GM13976 (cell line): ENCODE measurements around the gene LPP.

Source experiments
- DNase-seq: peaks from one replicate; pipeline ENCODE4 v3.0.0; 2012; ENCODE audit warnings: low spot score
- in situ Hi-C: fragments of 300-500 bp; cut with MboI; formaldehyde crosslinking; loops from one replicate; pipeline ENCODE4 v1.12.0; 2022; ENCODE audit warnings: low sequenced_read_pairs, mixed read lengths, inconsistent platforms; ENCODE audit not compliant: unreplicated experiment
- TF ChIP-seq, protein P1 (sequence below): IDR thresholded peaks from 2 replicates; pipeline ENCODE4 v1.5.1; 2012; ENCODE audit warnings: borderline replicate concordance, mild to moderate bottlenecking; ENCODE audit not compliant: insufficient read depth; ENCODE audit errors: extremely low read depth, missing control alignments, control extremely low read depth

The LPP gene

DNA sequence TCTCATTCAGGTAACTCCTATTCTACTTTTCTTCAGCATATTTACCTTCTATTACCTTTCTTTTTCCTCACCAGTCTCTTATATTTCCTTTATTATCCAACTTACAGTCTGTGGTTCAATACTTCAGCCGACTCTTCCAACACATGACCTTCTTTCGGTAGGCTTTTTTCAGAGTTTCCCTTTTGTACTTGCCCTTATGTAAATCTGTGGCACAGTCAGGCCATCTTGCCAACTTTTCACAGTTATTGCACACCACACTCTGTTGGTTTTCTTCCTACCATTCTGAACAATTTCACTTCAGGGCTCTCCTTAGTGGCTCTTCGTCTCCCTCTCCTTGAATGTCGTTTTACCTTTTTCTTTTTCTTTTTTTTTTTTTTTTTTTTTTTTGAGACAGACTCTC lies 427.8 kb downstream of the LPP start:
- in situ Hi-C loops: no loop called here
- no peak for DNase-seq
- TF ChIP-seq, protein P1, sequence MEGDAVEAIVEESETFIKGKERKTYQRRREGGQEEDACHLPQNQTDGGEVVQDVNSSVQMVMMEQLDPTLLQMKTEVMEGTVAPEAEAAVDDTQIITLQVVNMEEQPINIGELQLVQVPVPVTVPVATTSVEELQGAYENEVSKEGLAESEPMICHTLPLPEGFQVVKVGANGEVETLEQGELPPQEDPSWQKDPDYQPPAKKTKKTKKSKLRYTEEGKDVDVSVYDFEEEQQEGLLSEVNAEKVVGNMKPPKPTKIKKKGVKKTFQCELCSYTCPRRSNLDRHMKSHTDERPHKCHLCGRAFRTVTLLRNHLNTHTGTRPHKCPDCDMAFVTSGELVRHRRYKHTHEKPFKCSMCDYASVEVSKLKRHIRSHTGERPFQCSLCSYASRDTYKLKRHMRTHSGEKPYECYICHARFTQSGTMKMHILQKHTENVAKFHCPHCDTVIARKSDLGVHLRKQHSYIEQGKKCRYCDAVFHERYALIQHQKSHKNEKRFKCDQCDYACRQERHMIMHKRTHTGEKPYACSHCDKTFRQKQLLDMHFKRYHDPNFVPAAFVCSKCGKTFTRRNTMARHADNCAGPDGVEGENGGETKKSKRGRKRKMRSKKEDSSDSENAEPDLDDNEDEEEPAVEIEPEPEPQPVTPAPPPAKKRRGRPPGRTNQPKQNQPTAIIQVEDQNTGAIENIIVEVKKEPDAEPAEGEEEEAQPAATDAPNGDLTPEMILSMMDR: no peak

DNA sequence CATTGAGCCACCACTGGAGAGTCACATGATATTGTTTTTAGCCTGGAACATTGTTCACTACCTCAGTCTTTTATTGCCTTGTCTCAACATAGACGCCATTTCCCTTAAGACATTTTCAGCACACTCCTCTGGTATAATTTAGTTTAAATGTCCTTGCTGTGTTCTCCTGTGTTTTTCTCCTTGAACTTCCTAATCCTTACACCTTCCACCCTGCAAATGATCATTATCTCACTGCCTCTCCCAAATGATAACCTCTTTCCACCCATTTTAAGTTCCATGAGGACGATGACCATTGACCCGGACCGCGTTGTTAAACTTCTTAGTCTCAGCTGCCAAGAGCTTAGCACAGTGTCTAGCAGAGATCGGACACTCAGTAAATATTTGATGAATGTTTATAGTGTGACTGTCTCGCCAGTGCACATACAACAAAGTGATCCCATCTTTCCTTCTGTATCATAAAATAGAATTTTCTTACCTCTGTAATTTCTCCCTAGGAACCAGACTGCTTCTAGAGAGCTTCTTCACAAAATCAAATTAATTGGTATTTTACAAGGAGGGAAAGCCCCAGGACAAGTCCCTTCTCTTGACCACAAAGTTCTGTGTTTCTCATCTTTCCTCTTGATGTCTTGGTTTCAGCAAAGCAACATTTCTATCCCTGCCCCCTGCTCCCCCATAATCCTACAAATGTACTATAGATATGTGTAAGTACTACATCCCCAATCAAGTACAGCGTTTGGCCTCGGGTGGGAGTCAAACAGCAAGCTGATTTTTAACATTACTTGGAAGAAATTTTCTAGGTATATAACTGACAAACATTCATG lies 429.6 kb downstream of the LPP start:
- DNase-seq: no peak
- in situ Hi-C loops: no loop called here
- TF ChIP-seq, protein P1: no peak

DNA sequence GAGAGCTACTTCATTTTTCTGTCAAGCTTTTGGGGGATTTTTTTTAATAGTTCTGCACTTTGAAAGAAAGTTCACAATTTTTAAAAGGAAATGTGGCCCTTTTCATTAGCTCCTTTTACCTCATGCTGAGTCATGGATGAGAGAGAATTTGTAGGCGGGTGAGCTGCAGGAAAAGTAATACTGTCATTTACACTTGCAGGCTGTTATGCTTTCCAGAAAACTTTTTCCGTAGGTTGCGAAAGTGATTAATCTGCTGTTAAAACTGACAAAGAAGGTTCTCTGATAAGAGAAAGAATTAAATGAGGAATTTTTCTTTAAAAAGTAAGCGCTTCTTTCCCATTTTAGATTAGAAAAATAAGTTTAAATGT lies 430.2 kb downstream of the LPP start:
- TF ChIP-seq, protein P1: no peak
- no peak for DNase-seq
- in situ Hi-C loops: no loop called here

DNA sequence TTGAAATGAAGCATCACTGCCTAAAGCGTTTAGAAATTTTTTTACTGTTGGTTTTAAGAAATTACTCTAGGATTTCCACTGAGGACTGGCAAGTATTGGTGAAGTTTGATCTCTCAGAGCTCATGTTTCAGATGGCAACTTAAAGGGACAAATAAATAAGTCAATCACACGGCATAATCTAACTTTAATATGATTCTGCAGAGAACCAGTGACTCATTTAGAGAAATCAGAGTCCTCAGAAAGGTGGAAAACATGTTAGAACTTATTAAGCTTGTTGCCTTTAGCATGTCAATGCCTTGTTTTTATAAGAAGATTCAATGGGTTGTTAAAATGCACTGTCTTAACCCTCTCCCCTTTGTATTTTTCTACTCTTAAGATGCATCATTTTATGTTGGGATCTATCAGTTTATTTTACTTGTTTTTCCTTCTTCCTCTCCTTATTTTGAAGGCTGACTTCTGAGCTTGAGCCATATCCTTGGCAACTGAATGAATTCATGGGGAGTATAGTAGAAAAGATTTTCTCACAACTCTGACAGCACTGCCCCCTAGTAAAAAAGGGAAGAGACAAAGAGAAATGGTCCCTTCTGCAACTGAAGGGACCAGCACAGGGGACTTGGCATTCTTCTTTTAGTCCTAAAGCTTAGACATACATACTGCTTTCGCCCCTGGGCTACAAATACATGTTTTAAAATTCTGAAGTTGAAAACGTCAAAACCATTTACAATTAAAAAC lies 431.2 kb downstream of the LPP start:
- in situ Hi-C loops: no loop called here
- DNase-seq: no peak
- TF ChIP-seq, protein P1: no peak

DNA sequence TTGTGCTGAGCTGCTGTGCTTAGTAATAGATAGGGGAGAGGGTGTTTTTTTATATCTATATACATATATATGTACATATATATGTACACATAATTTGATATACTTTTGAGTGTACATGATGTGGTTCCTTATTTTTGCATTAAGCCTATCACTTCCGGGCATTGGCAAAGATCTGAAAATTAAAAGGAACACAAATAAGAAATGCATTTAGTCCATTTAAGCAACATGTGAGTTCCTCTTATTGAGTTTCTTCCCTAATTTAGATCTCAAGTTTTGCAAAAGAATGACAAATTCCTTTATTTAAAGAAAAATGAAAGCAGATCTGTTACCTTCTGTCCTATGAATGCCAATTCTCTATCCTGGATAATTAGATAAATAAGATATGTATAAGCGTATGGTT lies 435.1 kb downstream of the LPP start:
- in situ Hi-C loops: no loop called here
- TF ChIP-seq, protein P1: no peak
- DNase-seq: no peak

DNA sequence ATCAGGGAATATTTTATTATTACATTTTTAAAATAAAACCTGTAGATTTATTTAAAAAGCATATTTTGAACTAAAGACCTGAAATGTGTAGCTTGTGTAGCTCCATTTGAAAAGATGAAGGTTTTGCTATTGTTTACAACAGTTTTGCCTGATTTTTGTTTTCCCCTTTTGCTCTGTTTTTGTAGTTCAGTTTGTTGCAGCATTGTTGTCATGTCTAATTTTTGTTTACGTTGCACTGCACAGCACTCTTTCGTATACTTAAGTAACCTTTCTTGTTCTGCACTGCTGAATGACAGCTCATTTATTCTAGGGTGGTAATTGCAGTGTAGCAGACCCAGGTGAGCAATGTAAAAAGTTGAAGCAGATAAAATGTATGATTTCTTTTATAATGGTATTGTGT lies 435.8 kb downstream of the LPP start:
- TF ChIP-seq, protein P1: no peak
- in situ Hi-C loops: no loop called here
- DNase-seq: no peak
